HG03432 (cell line): Measurements from ENCODE around the gene APEX1.
"Not testable (repeated sequence)": the region's sequence is repeated elsewhere in the genome, so short reads cannot be mapped to it uniquely, and the experiment has no call there.

Source experiments
- ATAC-seq: cut with Tn5 transposase; IDR thresholded peaks from one replicate; pipeline ENCODE4 v1.9.1; 2021; ENCODE audit warnings: mild to moderate bottlenecking, moderate library complexity; ENCODE audit not compliant: unreplicated experiment

APEX1 gene

DNA sequence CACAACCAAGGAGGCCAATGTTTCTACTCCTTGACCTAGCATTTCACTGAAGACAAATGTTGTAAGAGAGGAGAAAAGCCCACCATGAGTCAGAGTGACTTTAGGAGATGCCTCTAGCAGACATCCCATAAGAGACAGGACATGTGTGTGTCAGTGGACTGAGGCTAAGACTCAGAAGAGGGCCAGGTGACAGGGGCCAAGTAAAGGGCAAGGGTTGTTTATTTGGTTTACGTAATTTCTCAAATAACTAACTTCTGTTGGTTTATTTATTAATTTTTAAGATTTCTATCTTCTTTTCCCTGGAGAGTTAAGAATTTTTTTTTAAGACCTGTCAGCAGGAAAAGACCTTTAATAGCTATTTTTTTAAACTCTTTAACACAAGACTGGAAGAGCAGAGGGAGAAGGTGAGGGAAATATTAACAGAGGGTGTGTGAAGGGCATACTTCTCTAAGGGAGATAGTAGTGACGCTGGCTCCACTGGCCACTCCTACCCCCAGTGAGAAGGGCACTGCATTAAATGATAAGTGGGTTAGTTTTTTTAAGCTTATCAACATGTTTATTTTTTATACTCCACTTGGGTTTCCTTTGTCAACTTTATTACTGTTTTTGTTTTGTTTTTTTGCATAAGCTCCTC is 17.6 kb downstream of the APEX1 start:
- no peak for ATAC-seq

GRCh38 chr14:20476776-20477175 is 21.8 kb downstream of the APEX1 start:
- no peak for ATAC-seq

GRCh38 chr14:20477211-20477876 is 22.3 kb downstream of the APEX1 start:
- no peak for ATAC-seq

DNA sequence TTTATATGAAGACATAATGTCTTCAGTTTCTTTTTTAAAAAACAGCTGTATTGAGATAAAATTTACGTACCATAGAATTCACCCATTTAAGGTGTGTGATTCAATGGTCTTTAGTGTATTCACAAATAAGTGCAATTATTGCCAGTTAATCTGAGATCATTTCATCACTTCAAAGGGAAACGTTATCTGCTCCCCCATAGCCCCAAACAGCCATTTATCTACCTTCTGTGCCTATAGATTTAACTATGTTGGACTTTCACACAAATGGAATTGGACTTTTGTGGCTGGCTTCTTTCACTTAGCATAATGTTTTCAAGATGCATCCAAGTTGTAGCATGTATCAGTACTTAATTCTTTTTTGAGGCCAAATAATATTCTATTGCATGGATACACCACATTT is 23.9 kb downstream of the APEX1 start:
- ATAC-seq: no peak

DNA sequence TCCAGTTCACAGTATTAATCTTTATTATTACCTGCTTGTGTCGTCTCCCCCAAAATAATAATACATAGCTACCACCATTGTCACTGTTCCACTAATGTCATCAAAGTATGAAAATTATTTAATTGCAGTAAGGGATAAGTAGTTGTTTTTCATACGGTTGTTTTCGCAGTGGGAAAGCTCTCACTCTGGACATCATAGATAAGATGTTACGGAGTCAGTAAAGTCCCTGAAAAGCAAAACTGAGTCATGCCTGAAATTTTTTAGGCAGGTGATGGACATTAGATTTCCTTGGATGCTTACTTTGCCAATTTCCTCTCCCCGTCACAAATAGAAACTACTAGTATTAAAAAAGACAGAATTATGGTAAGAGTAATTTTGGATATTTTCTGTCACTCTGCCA is 27.4 kb downstream of the APEX1 start:
- no peak for ATAC-seq

DNA sequence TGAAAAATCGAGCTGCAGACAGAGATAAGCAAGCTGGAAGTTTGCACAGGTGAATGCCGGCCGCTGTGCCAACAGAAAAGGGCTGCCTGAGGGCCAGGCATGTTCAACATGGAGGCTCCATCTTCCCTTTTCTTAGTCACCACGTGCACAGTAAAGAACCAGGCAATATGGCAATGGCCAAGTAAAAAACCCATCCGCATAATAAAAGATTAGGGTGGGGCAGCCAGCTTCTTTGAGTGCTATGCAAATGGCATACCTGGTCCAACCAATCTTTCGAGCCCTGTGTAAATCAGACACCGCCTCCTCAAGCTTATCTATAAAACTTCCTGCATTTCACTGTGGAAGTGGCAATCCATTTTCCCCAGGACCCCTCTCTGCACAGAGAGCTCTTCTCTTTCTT is 30.9 kb downstream of the APEX1 start:
- ATAC-seq: no peak

GRCh38 chr14:20486684-20487395 is 31.8 kb downstream of the APEX1 start:
- no peak for ATAC-seq

- ATAC-seq: no peak
Measured at GRCh38 chr14:20487396-20487725, 32.3 kb downstream of the APEX1 start.

GRCh38 chr14:20489093-20489994 is 34.3 kb downstream of the APEX1 start:
- peak; percentile 50 for ATAC-seq

- no peak for ATAC-seq
Measured at GRCh38 chr14:20490563-20490962, 35.5 kb downstream of the APEX1 start.

- ATAC-seq: no peak
Measured at GRCh38 chr14:20492486-20492885, 37.5 kb downstream of the APEX1 start.

DNA sequence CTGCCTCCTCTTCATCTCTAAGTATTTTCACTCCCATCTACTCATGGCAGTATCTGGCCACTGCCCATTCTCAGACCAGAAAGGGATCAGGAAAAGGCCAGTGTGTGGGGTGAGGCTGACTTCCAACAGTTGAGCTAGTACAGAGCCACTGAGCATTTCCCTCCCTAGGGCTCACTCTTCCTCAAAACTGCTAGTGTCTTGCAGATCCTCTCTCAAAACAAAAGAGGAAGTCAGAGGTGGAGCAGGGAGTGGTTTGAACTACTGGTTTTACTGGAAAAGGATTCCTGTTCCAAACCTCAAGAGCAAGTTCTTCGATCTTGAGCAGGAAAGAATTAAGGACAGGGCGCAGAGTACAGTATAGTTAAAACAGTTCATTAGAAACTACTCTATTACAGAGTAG is 38.6 kb downstream of the APEX1 start:
- no peak for ATAC-seq

- ATAC-seq: no peak
Measured at GRCh38 chr14:20494935-20495766, 40.1 kb downstream of the APEX1 start.

DNA sequence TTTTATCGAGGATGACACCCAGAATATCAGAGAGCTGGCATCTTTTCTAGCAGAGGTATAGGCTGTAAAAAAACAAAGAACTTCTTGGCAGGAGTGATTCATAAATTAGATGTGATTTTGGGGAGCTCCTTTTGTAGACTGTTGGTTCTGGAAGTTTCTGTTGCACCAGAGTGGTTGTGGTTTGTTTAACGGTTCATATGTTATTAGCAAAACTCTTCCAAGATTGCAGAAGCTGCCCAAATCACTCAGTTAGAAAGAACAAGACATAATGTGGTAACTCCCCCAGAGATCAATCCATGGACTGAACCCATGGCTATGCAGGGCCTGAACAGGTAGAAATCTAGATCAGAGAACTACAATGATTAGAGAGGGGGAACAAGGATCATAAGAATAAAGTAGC is 43.6 kb downstream of the APEX1 start:
- no peak for ATAC-seq

DNA sequence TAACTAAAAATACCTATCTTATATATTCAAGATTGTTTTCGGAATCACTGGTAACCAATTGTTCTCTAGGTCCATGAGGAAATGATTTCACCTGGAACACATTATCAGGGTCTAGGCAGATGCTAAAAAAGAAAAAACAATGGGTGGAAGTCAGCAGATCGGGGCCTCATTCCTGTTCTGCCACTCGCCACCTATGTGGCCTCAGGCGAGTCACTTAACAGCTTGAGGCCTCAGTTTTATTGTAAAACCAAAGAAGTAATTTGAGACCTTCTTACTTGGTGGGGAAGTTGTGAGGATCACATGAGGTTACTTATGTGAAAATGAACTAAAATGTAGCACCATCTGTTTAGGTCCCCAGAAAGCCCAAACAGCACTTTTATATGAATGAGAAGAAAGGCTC is 44.1 kb downstream of the APEX1 start:
- ATAC-seq: no peak

DNA sequence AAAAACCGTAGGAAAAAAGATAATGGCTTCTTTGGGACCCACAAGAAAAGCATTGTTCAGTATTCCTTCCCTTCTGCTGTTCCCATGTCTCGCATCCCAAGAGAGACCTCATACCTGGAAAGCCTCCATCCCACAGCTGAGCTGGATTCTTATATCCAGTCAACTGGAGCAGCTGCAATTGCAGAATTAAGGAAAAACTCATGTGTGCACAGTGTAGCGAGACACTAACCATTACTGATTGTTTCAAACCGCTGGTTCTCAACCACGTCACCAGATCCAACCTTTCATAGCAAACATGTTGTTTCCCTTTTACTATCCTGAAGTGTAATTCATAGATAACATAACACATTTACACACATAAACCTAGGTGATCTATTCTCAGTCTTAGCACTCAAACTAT is 44.9 kb downstream of the APEX1 start:
- ATAC-seq: no peak

GRCh38 chr14:20501346-20501745 is 46.3 kb downstream of the APEX1 start:
- no peak for ATAC-seq

- ATAC-seq: no peak
Measured at GRCh38 chr14:20503898-20504297, 48.9 kb downstream of the APEX1 start.

DNA sequence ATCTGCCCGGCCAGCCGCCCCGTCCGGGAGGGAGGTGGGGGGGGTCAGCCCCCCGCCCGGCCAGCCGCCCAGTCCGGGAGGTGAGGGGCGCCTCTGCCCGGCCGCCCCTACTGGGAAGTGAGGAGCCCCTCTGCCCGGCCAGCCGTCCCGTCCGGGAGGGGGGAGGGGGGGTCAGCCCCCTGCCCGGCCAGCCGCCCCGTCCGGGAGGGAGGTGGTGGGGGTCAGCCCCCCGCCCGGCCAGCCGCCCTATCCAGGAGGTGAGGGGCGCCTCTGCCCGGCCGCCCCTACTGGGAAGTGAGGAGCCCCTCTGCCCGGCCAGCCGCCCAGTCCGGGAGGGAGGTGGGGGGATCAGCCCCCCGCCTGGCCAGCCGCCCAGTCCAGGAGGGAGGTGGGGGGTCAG is 51.2 kb downstream of the APEX1 start:
- not testable (repeated sequence) for ATAC-seq

- ATAC-seq: not testable (repeated sequence)
Measured at GRCh38 chr14:20506752-20507151, 51.7 kb downstream of the APEX1 start.
